Peyer's patch (tissue), 4 donors: Measurements from ENCODE around the gene TLK2.
"Not testable (repeated sequence)": the region's sequence is repeated elsewhere in the genome, so short reads cannot be mapped to it uniquely, and the experiment has no call there.

Source experiments
- POLR2A ChIP-seq, 2 donors: fragments of 450-650 bp; IDR thresholded peaks; one replicate each; pipeline ENCODE4 v1.5.1; 2017; ENCODE audit warnings: antibody characterized with exemption in 2 of 2, mild to moderate bottlenecking in 2 of 2, moderate library complexity in 2 of 2
- TF ChIP-seq, protein P1 (sequence below), 6 experiments: fragments of 450-650 bp in 4 of 6; fragments of 200-600 bp in 2 of 6; sonication (generic) in 1 of 6; IDR thresholded peaks; one replicate each; pipeline ENCODE4 v1.5.1; 2017 to 2019; ENCODE audit warnings: antibody characterized with exemption in 6 of 6, mild to moderate bottlenecking in 3 of 6, moderate library complexity in 1 of 6

DNA sequence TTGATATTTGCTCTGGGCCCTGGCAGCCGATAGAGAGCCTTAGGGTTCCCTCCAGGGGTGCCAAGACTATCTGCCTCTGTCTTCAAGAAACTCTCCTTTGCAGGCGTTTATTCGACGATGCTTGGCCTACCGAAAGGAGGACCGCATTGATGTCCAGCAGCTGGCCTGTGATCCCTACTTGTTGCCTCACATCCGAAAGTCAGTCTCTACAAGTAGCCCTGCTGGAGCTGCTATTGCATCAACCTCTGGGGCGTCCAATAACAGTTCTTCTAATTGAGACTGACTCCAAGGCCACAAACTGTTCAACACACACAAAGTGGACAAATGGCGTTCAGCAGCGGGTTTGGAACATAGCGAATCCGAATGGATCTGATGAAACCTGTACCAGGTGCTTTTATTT lies 133.7 kb downstream of the TLK2 start:
- TF ChIP-seq, protein P1, sequence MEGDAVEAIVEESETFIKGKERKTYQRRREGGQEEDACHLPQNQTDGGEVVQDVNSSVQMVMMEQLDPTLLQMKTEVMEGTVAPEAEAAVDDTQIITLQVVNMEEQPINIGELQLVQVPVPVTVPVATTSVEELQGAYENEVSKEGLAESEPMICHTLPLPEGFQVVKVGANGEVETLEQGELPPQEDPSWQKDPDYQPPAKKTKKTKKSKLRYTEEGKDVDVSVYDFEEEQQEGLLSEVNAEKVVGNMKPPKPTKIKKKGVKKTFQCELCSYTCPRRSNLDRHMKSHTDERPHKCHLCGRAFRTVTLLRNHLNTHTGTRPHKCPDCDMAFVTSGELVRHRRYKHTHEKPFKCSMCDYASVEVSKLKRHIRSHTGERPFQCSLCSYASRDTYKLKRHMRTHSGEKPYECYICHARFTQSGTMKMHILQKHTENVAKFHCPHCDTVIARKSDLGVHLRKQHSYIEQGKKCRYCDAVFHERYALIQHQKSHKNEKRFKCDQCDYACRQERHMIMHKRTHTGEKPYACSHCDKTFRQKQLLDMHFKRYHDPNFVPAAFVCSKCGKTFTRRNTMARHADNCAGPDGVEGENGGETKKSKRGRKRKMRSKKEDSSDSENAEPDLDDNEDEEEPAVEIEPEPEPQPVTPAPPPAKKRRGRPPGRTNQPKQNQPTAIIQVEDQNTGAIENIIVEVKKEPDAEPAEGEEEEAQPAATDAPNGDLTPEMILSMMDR (IDR thresholded peaks at IDR 0.05): not testable (repeated sequence)
- TF ChIP-seq POLR2A (IDR thresholded peaks at IDR 0.05): not testable (repeated sequence)
